HepG2 (cell line): ENCODE measurements around the gene ASGR1. TPM values are rescaled to one million over a fixed set of nuclear protein-coding genes. Genes with fewer than 3 reads are reported as not detected.

ENCODE experiments used
- CBX1 ChIP-seq: IDR thresholded peaks from one replicate; pipeline ENCODE4 v1.6.1; 2016; ENCODE audit warnings: antibody characterized with exemption, low read depth
- ELF4 ChIP-seq: sonication (generic); formaldehyde crosslinking; IDR thresholded peaks from 2 replicates; pipeline ENCODE4 v1.5.0; 2020; ENCODE audit warnings: missing genetic modification reagents, mild to moderate bottlenecking, moderate library complexity, borderline replicate concordance
- HOXA3 ChIP-seq: sonication (generic); formaldehyde crosslinking; IDR thresholded peaks from 2 replicates; pipeline ENCODE4 v1.5.0; 2020; ENCODE audit warnings: missing genetic modification reagents
- KDM5B ChIP-seq: sonication (generic); formaldehyde crosslinking; IDR thresholded peaks from 2 replicates; pipeline ENCODE4 v1.4.0; 2020; ENCODE audit warnings: missing genetic modification reagents, mild to moderate bottlenecking, borderline replicate concordance
- PAWR ChIP-seq: sonication (generic); formaldehyde crosslinking; IDR thresholded peaks from 2 replicates; pipeline ENCODE4 v1.4.0; 2020; ENCODE audit warnings: missing genetic modification reagents, mild to moderate bottlenecking, borderline replicate concordance
- RARG ChIP-seq: sonication (generic); formaldehyde crosslinking; IDR thresholded peaks from 2 replicates; pipeline ENCODE4 v1.4.0; 2020; ENCODE audit warnings: low read depth, mild to moderate bottlenecking, missing genetic modification reagents
- SP5 ChIP-seq: IDR thresholded peaks from 2 replicates; pipeline ENCODE4 v1.6.1; 2016; ENCODE audit warnings: low read depth, borderline replicate concordance
- SPEN ChIP-seq: sonication (generic); formaldehyde crosslinking; IDR thresholded peaks from 2 replicates; pipeline ENCODE4 v1.5.1; 2020; ENCODE audit warnings: low read depth, mild to moderate bottlenecking, missing genetic modification reagents
- ZNF615 ChIP-seq: sonication (generic); formaldehyde crosslinking; IDR thresholded peaks from 2 replicates; pipeline ENCODE4 v1.5.0; 2020; ENCODE audit warnings: mild to moderate bottlenecking, missing genetic modification reagents, borderline replicate concordance
- polyA plus RNA-seq, 8 experiments: library from polyadenylated mRNA; depleted of rRNA in 3 of 8; stranded (reverse) in 7 of 8; unstranded in 1 of 8; fragments of >200 nt; fragmentation: Illumina TruSeq in 4 of 8; extraction: Trizol in 4 of 8; gene quantifications; 2 replicates each; pipeline versions ENCODE4 v1.2.1 to v1.2.3, GENCODE V29; 2011 to 2016; ENCODE audit warnings: low read depth in 4 of 8, missing spikeins in 1 of 8, mixed read lengths in 1 of 8; ENCODE audit not compliant: insufficient read depth in 1 of 8
- total RNA-seq, 5 experiments: library from RNA; depleted of rRNA; stranded (reverse); fragments of >200 nt; fragmentation: Illumina TruSeq; extraction: Trizol; gene quantifications; 2 replicates each; pipeline ENCODE4 v1.2.3, GENCODE V29; 2016; ENCODE audit warnings: low read depth in 1 of 5
- TF ChIP-seq, protein P1 (sequence below): sonication (generic); formaldehyde crosslinking; IDR thresholded peaks from 2 replicates; pipeline ENCODE4 v1.4.0; 2020; ENCODE audit warnings: missing genetic modification reagents, mild to moderate bottlenecking, borderline replicate concordance
- TF ChIP-seq, protein P2 (sequence below): sonication (generic); formaldehyde crosslinking; IDR thresholded peaks from 2 replicates; pipeline ENCODE4 v1.4.0; 2020; ENCODE audit warnings: mild to moderate bottlenecking, low read depth, missing genetic modification reagents
- TF ChIP-seq, protein P3 (sequence below): sonication (generic); formaldehyde crosslinking; IDR thresholded peaks from 2 replicates; pipeline ENCODE4 v1.4.0; 2020; ENCODE audit warnings: low read depth, mild to moderate bottlenecking, missing genetic modification reagents
- TF ChIP-seq, protein P4 (sequence below): IDR thresholded peaks from 2 replicates; pipeline ENCODE4 v1.6.1; 2016; ENCODE audit warnings: control low read depth
- TF ChIP-seq, protein P5 (sequence below): sonication (generic); formaldehyde crosslinking; IDR thresholded peaks from 2 replicates; pipeline ENCODE4 v1.4.0; 2020; ENCODE audit warnings: missing genetic modification reagents
- TF ChIP-seq, protein P6 (sequence below): sonication (generic); formaldehyde crosslinking; IDR thresholded peaks from 2 replicates; pipeline ENCODE4 v1.5.0; 2020; ENCODE audit warnings: mild to moderate bottlenecking, missing genetic modification reagents, borderline replicate concordance

Gene ASGR1
- total and polyA plus RNA-seq, 2 of the 13 experiments (the other 11 are each of a cell fraction or from before 2014, with no cell fraction given) = 353 to 796 TPM

DNA sequence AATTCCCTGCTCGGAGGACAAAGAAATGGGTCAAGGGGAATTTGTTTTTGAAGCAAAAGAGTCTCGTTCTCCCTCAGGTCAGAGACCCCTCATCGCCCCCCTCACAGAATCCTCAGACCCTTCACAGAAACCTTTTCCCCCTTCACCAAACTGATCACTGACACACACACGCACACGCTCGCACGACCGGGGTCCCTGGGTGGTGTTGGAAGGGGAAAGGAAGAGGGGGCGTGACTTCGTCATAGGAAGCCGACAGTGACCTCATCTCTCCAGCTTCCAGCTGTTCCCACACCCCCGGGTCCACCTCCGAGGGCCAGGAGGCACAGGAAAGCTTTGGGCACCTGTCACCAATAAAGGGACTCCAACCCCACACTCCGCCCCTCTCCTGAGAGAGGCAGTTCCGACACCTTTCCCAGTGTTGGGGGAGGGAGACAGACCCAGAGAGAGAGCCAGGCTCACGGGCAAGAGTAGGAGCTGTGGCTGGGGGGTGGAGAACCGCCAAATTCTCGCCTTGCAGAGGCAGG, 1.2 kb downstream of the ASGR1 start (continued):
- TF ChIP-seq, protein P1, sequence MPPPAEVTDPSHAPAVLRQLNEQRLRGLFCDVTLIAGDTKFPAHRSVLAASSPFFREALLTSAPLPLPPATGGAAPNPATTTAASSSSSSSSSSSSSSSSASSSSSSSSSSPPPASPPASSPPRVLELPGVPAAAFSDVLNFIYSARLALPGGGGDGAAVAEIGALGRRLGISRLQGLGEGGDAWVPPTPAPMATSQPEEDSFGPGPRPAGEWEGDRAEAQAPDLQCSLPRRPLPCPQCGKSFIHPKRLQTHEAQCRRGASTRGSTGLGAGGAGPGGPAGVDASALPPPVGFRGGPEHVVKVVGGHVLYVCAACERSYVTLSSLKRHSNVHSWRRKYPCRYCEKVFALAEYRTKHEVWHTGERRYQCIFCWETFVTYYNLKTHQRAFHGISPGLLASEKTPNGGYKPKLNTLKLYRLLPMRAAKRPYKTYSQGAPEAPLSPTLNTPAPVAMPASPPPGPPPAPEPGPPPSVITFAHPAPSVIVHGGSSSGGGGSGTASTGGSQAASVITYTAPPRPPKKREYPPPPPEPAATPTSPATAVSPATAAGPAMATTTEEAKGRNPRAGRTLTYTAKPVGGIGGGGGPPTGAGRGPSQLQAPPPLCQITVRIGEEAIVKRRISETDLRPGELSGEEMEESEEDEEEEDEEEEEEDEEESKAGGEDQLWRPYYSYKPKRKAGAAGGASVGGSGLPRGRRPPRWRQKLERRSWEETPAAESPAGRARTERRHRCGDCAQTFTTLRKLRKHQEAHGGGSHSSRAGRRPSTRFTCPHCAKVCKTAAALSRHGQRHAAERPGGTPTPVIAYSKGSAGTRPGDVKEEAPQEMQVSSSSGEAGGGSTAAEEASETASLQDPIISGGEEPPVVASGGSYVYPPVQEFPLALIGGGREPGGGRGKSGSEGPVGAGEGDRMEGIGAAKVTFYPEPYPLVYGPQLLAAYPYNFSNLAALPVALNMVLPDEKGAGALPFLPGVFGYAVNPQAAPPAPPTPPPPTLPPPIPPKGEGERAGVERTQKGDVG (CRISPR knock-in tag) = no peak
- TF ChIP-seq CBX1 (no peak), ELF4 (CRISPR knock-in tag) (no peak), KDM5B (CRISPR knock-in tag) (peak; percentile 22; the same call in 1 of the 2 replicates), RARG (CRISPR knock-in tag) (no peak), SPEN (peak; percentile 59; the same call in 1 of the 2 replicates), SP5 (CRISPR knock-in tag) (peak; percentile 35; the same call in 1 of the 2 replicates), ZNF615 (CRISPR knock-in tag) (no peak), HOXA3 (CRISPR knock-in tag) (peak; percentile 97), PAWR (no peak)
- TF ChIP-seq, protein P2, sequence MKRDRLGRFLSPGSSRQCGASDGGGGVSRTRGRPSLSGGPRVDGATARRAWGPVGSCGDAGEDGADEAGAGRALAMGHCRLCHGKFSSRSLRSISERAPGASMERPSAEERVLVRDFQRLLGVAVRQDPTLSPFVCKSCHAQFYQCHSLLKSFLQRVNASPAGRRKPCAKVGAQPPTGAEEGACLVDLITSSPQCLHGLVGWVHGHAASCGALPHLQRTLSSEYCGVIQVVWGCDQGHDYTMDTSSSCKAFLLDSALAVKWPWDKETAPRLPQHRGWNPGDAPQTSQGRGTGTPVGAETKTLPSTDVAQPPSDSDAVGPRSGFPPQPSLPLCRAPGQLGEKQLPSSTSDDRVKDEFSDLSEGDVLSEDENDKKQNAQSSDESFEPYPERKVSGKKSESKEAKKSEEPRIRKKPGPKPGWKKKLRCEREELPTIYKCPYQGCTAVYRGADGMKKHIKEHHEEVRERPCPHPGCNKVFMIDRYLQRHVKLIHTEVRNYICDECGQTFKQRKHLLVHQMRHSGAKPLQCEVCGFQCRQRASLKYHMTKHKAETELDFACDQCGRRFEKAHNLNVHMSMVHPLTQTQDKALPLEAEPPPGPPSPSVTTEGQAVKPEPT (CRISPR knock-in tag) = no peak
- TF ChIP-seq, protein P3, sequence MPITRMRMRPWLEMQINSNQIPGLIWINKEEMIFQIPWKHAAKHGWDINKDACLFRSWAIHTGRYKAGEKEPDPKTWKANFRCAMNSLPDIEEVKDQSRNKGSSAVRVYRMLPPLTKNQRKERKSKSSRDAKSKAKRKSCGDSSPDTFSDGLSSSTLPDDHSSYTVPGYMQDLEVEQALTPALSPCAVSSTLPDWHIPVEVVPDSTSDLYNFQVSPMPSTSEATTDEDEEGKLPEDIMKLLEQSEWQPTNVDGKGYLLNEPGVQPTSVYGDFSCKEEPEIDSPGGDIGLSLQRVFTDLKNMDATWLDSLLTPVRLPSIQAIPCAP (CRISPR knock-in tag) = no peak
- TF ChIP-seq, protein P4, sequence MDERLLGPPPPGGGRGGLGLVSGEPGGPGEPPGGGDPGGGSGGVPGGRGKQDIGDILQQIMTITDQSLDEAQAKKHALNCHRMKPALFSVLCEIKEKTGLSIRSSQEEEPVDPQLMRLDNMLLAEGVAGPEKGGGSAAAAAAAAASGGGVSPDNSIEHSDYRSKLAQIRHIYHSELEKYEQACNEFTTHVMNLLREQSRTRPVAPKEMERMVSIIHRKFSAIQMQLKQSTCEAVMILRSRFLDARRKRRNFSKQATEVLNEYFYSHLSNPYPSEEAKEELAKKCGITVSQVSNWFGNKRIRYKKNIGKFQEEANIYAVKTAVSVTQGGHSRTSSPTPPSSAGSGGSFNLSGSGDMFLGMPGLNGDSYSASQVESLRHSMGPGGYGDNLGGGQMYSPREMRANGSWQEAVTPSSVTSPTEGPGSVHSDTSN = no peak
- TF ChIP-seq, protein P5, sequence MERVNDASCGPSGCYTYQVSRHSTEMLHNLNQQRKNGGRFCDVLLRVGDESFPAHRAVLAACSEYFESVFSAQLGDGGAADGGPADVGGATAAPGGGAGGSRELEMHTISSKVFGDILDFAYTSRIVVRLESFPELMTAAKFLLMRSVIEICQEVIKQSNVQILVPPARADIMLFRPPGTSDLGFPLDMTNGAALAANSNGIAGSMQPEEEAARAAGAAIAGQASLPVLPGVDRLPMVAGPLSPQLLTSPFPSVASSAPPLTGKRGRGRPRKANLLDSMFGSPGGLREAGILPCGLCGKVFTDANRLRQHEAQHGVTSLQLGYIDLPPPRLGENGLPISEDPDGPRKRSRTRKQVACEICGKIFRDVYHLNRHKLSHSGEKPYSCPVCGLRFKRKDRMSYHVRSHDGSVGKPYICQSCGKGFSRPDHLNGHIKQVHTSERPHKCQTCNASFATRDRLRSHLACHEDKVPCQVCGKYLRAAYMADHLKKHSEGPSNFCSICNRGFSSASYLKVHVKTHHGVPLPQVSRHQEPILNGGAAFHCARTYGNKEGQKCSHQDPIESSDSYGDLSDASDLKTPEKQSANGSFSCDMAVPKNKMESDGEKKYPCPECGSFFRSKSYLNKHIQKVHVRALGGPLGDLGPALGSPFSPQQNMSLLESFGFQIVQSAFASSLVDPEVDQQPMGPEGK (CRISPR knock-in tag) = peak; percentile 71
- TF ChIP-seq, protein P6, sequence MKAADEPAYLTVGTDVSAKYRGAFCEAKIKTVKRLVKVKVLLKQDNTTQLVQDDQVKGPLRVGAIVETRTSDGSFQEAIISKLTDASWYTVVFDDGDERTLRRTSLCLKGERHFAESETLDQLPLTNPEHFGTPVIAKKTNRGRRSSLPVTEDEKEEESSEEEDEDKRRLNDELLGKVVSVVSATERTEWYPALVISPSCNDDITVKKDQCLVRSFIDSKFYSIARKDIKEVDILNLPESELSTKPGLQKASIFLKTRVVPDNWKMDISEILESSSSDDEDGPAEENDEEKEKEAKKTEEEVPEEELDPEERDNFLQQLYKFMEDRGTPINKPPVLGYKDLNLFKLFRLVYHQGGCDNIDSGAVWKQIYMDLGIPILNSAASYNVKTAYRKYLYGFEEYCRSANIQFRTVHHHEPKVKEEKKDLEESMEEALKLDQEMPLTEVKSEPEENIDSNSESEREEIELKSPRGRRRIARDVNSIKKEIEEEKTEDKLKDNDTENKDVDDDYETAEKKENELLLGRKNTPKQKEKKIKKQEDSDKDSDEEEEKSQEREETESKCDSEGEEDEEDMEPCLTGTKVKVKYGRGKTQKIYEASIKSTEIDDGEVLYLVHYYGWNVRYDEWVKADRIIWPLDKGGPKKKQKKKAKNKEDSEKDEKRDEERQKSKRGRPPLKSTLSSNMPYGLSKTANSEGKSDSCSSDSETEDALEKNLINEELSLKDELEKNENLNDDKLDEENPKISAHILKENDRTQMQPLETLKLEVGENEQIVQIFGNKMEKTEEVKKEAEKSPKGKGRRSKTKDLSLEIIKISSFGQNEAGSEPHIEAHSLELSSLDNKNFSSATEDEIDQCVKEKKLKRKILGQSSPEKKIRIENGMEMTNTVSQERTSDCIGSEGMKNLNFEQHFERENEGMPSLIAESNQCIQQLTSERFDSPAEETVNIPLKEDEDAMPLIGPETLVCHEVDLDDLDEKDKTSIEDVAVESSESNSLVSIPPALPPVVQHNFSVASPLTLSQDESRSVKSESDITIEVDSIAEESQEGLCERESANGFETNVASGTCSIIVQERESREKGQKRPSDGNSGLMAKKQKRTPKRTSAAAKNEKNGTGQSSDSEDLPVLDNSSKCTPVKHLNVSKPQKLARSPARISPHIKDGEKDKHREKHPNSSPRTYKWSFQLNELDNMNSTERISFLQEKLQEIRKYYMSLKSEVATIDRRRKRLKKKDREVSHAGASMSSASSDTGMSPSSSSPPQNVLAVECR (CRISPR knock-in tag) = peak; percentile 57; the same call in 1 of the 2 replicates
